Coronary artery (tissue), 2 donors: Measurements from ENCODE around the gene PRR15L.

Source experiments
- DNase-seq: peaks from one replicate; pipeline ENCODE4 v3.0.0-alpha.2; 2017; ENCODE audit warnings: low spot score
- H3K27ac ChIP-seq, 2 donors: fragments of 200-600 bp; sonication (generic); one replicate each; pipeline ENCODE4 v1.5.1; 2016 to 2019
- H3K4me3 ChIP-seq: fragments of 200-600 bp; sonication (generic); 2 replicates; pipeline ENCODE4 v1.5.1; 2016; ENCODE audit warnings: mild to moderate bottlenecking, moderate library complexity
- CTCF ChIP-seq: fragments of 200-600 bp; sonication (generic); IDR thresholded peaks from one replicate; pipeline ENCODE4 v1.5.1; 2019; ENCODE audit warnings: antibody characterized with exemption

The PRR15L gene

GRCh38 chr17:47949946-47950345 lies 7.7 kb downstream of the PRR15L start:
- DNase-seq = no peak
- Histone ChIP-seq H3K4me3 (no peak overlapping the region), H3K27ac (peak overlapping the region; percentile 33 to 83)
- TF ChIP-seq CTCF = no peak

- DNase-seq = peak; percentile 87
- H3K27ac ChIP-seq = peak overlapping the region; percentile 33 to 83
- peak overlapping the region; percentile 68 for H3K4me3 ChIP-seq
- TF ChIP-seq CTCF = peak; percentile 85
Observed at GRCh38 chr17:47949197-47949759, 8.4 kb downstream of the PRR15L start.

- DNase-seq = no peak
- TF ChIP-seq CTCF = no peak
- Histone ChIP-seq H3K4me3 (no peak overlapping the region), H3K27ac (peak overlapping the region in 1 of 2 donors; percentile 83)
Observed at GRCh38 chr17:47948706-47949196, 8.9 kb downstream of the PRR15L start.

GRCh38 chr17:47946929-47947397 lies 10.7 kb downstream of the PRR15L start:
- H3K27ac ChIP-seq = no peak overlapping the region
- DNase-seq = no peak
- TF ChIP-seq CTCF = peak; percentile 72
- H3K4me3 ChIP-seq = no peak overlapping the region

- no peak overlapping the region for H3K4me3 ChIP-seq
- DNase-seq = no peak
- TF ChIP-seq CTCF = no peak
- H3K27ac ChIP-seq = no peak overlapping the region
Observed at GRCh38 chr17:47946516-47946915, 11.2 kb downstream of the PRR15L start.

- no peak for TF ChIP-seq CTCF
- Histone ChIP-seq H3K27ac (peak overlapping the region; percentile 3 to 25), H3K4me3 (no peak overlapping the region)
- DNase-seq = no peak
Observed at GRCh38 chr17:47945529-47946508, 11.9 kb downstream of the PRR15L start.
